IPS DF 4.7 (cell line): ENCODE measurements around the gene NUP42.

Source experiments
- DNase-seq: peaks from one replicate; pipeline ENCODE4 v3.0.0-alpha.2; 2013; ENCODE audit warnings: low spot score; ENCODE audit errors: extremely low read depth

NUP42 gene

GRCh38 chr7:23234569-23235296 lies 52.9 kb downstream of the NUP42 start:
- DNase-seq, result no peak

- no peak for DNase-seq
These were observed 54.0 kb downstream of the NUP42 start for GRCh38 chr7:23235813-23236221.

GRCh38 chr7:23237000-23237399 lies 55.2 kb downstream of the NUP42 start:
- no peak for DNase-seq

GRCh38 chr7:23238983-23239652 lies 57.3 kb downstream of the NUP42 start:
- DNase-seq, result no peak

DNA sequence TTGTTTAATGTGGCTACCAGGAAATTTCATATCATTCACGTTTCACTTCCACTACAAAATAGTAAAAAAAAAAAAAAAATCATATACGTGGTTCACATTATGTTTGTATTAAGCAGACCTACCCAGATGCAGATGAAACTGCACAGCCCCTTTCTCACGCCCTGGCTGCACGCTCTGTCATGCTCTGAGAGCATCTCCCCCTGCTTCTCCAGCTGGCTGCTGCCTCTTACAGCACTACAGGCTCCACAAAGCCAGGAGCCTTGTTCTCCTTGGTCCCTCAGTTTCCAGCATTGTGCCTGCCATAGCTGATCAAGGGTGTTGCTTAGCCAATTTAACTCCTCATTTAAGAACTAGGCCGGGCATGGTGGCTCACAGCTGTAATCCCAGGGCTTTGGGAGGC lies 57.9 kb downstream of the NUP42 start:
- no peak for DNase-seq

DNA sequence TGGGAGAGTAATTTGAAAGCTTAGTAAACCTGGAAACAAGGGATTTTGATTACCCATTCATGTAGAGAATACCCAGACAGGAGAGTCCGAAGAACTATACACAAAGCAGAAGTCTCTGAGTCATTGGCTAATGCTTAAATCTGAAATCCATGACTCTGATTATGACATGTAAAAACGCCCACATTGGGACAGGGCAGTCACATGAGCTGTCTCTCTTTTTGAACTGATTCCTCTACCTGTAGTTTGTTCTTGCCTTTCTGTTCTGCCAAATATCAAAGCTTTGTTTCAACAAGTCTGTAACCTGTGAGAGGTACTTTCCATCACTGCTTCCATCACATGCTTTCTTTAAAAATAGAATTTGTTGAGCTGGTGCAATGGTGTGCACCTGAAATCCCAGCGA lies 60.5 kb downstream of the NUP42 start:
- no peak for DNase-seq

GRCh38 chr7:23242935-23243334 lies 61.1 kb downstream of the NUP42 start:
- DNase-seq, result no peak

DNA sequence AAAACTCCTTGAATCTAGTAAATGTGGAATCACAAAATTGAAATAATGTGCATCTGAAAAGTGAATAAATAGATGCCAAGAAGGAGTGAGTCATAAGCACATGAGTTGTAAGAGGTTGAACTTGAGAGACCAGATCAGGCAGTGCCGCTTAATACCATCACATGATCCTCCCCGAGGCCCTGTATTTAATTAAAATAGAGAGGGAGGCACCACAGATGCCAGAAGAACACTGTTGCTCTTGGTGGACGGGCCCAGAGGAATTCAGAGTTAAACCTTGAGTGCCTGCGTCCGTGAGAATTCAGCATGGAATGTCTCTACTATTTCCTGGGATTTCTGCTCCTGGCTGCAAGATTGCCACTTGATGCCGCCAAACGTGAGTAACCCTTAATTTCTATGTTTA lies 64.7 kb downstream of the NUP42 start, which contains the start of gene GPNMB:
GPNMB (plus strand) TSS at position 221 of the 400 bp plus-strand sequence; CDS start at position 304, 83 bp downstream.
- DNase-seq, result no peak

DNA sequence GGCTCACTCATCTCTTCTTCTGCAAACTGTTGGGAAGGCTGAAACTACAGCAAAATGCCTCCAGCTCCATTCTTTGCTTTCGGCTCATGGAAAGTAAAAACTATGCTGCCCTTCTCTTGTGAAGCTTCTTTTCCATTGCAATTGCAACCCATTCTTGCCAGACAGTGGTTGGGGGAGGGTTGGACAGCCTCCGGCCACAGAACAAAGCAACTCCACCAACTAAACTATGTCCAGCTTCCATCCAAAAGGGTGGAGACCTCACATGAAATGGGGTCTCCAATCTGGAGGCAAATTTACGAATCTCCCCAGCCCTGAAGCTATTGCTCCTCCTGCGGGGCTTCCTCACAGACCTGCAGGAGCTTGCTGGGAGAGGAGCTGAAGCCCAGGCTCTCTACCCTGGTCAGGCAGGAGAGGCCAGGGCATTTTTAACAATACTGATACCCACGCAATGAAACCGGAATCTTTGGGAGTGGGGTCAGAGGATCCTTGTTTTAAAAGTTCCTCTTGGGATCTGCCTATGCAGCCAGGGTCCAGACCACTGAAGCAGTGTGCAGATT lies 65.3 kb downstream of the NUP42 start:
- no peak for DNase-seq

- DNase-seq, result no peak
These were observed 65.9 kb downstream of the NUP42 start for GRCh38 chr7:23247603-23248335.

DNA sequence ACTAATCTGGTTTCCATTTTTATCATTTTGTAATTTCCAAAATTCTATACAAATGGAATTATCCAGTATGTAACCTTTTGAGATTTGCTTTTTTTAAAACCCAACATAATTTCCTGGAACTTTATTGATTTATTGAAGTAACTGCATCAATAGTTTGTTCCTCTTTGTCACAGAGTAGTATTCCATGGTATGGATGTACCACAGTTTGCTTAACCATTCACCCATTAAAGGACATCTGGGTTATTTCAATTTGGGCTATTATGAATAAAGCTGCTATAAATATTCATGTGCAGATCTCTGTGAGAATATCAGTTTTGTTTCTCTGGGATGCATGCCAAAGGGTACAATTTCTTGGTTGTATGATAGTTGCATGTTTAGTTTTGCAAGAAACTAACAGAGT lies 67.6 kb downstream of the NUP42 start:
- DNase-seq, result no peak
